ENCODE measurements around the gene ABCG1.

DNA sequence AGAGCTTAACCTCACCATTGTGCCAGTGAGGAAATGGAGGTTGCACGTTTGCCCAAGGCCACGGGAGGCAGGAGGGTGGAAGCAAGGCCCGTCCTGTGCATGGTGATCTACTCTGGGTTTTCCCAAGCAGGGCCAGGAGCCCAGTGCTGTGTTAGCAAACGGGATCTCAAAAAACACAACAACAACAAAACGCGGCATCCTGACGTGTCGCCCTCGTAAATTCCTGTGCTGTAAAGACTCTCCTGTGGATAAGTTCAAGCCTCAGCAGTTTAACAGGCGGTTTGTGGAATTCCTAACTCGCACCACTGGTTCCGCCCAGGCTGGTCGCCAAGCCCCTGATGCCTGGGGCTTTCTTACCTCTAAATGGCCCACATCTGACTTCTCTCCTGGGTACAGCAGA, 57.1 kb downstream of the ABCG1 start:
- no peak for TF ChIP-seq CTCF (IDR thresholded peaks at IDR 0.05)
- no peak for TF ChIP-seq POLR2A (IDR thresholded peaks at IDR 0.05)
